Ovary (tissue), 9 donors: ENCODE results near the gene LCN6. TPM values are rescaled to one million over a fixed set of nuclear protein-coding genes. Genes with fewer than 3 reads are reported as not detected.
A peak's percentile ranks its signal among the peaks of the same experiment; 100 is the strongest.

Source experiments
- DNase-seq, 5 donors: peaks; one replicate each; pipeline ENCODE4 v3.0.0-alpha.2; 2019 to 2020
- H3K27ac ChIP-seq, 2 donors: fragments of 200-600 bp; one replicate each; pipeline versions ENCODE4 v1.5.1 to v1.8.0; 2019 to 2022
- H3K27me3 ChIP-seq: fragments of 200-600 bp; one replicate; pipeline ENCODE4 v1.8.0; 2022
- H3K36me3 ChIP-seq: fragments of 200-600 bp; sonication (generic); one replicate; pipeline ENCODE4 v1.5.1; 2019
- H3K4me1 ChIP-seq: one replicate; pipeline ENCODE4 v1.8.1; 2013; ENCODE audit warnings: mild to moderate bottlenecking, moderate library complexity; ENCODE audit not compliant: insufficient read depth
- H3K4me3 ChIP-seq: fragments of 200-600 bp; sonication (generic); one replicate; pipeline ENCODE4 v1.5.1; 2017
- H3K9me3 ChIP-seq, 2 donors: fragments of 200-600 bp in 1 of 2; sonication (generic) in 1 of 2; one replicate each; pipeline versions ENCODE4 v1.5.1 to v1.8.1; 2013 to 2019; ENCODE audit warnings: mild to moderate bottlenecking in 1 of 2, moderate library complexity in 1 of 2
- EP300 ChIP-seq: sonication (generic); formaldehyde crosslinking; IDR thresholded peaks from one replicate; pipeline ENCODE4 v1.6.1; 2017; ENCODE audit warnings: antibody characterized with exemption
- POLR2A ChIP-seq: fragments of 450-650 bp; IDR thresholded peaks from one replicate; pipeline ENCODE4 v1.6.1; 2017; ENCODE audit warnings: antibody characterized with exemption, mild to moderate bottlenecking, moderate library complexity
- WGBS, 3 donors: extraction: QIAGEN DNeasy Blood & Tissue Kit in 1 of 3; methylation state at CpG; one replicate each; pipeline versions ENCODE4 v1.1.5 to v1.1.7; 2013 to 2017; 5-methylcytosine and 5-hydroxymethylcytosine counted together
- intact Hi-C, 4 donors: fragments of 100-400 bp; cut with DNase I; formaldehyde crosslinking; loops; one replicate each; pipeline versions ENCODE4 v1.11.0 to v1.15.1; 2022 to 2023
- polyA plus RNA-seq, 2 donors: library from polyadenylated mRNA; stranded (reverse); fragments of 200-250 nt in 1 of 2; fragments of 350-450 nt in 1 of 2; fragmentation: Illumina TruSeq in 1 of 2; extraction: RNeasy Lipid Tissue Mini Kit (QIAGEN cat#74804) in 1 of 2; gene quantifications; one replicate each; pipeline ENCODE4 v1.2.3, GENCODE V29; 2013 to 2014
- total RNA-seq, 7 donors: library from RNA; depleted of rRNA in 2 of 7; stranded (reverse); fragments of >200 nt in 2 of 7; fragmentation: NEBNext Ultra II Directional in 3 of 7; extraction: Animal tissue kit (Norgen Biotek cat#: 25700) in 3 of 7; gene quantifications; one replicate each; pipeline versions ENCODE4 v1.1.0 to v1.2.4, GENCODE V29; 2016 to 2023
- TF ChIP-seq, protein P1 (sequence below), 3 donors: fragments of 450-650 bp in 2 of 3; fragments of 200-600 bp in 1 of 3; IDR thresholded peaks; one replicate each; pipeline versions ENCODE4 v1.5.1 to v1.8.0; 2016 to 2022; ENCODE audit warnings: antibody characterized with exemption in 3 of 3, mild to moderate bottlenecking in 1 of 3
- donor health status: DM: no; HTN: no; CAD: no; lungs with moderate emphysema.
- donor health status: DM: no; HTN: no; CAD: no.
- donor health status: Bipolar disorder and iron deficiency.
- donor health status: DM: yes; HTN: yes; CAD: no.
- donor health status: DM: no; HTN: no; CAD: no.
- donor health status: DM: yes; HTN: yes; CAD: no.

LCN6 gene
- total and polyA plus RNA-seq, 9 donors: 1.6 to 59.3 (median 8.3) TPM

DNA sequence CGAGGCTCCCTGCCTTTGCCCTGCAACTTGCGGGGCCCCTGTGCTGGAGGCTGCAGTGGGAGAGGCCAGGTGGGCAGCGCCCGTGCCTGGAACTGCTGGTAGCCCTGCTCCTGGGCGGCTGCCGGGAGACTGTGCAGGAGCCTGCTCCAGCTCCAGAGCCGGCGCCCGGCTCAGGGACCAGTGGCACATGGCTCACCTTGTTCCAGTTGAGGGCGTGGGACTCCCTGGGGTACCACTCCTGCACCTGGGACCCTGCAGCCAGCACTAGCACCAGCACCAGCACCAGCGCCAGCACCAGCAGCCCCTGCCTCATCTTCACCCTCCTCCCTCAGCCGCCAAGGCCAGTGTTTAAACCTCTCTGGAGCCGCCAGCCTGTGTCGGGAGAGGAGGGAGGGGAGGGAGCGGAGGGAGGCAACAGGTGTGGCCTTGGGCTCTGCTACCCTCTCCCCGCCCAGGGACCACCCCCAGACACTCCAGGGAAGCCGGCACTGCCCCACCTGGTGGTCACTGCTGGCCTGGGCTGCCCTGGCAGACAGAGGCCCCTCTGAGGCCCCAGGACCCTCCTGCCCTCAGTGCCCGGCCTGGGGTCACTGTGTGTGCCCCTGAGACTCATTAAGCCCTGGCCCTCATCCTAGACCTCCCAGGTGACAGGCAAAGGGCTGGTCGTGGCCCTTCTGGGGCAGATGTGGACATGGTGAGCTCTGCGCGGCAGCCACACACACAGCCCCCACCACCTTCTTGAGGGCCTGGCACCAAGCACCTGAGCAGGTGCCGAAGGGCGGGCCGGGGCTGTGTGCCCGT is 5.5 kb downstream of the LCN6 start, which contains the start of gene LCN10:
TSS of gene LCN10 (minus strand) at position 350 of the 801 bp plus-strand sequence. CDS start at position 313, 37 bp downstream.
- 18 to 22% (median 22%) methylated on average over 19 to 25 of the region's 25 CpGs for WGBS, 3 donors
- Histone ChIP-seq H3K27me3 (no peaks in the 10 kb centered on the region), H3K9me3 (no peaks in the 10 kb centered on the region), H3K4me3 (no peak within 1 kb of the TSS), H3K27ac (no peak within 1 kb of the TSS), H3K36me3 (no peaks in the 10 kb centered on the region), H3K4me1 (peaks cover 3% of the 10 kb centered on the region)
- no peak for DNase-seq
- TF ChIP-seq EP300 (no peak), POLR2A (no peak)
- TF ChIP-seq, protein P1, sequence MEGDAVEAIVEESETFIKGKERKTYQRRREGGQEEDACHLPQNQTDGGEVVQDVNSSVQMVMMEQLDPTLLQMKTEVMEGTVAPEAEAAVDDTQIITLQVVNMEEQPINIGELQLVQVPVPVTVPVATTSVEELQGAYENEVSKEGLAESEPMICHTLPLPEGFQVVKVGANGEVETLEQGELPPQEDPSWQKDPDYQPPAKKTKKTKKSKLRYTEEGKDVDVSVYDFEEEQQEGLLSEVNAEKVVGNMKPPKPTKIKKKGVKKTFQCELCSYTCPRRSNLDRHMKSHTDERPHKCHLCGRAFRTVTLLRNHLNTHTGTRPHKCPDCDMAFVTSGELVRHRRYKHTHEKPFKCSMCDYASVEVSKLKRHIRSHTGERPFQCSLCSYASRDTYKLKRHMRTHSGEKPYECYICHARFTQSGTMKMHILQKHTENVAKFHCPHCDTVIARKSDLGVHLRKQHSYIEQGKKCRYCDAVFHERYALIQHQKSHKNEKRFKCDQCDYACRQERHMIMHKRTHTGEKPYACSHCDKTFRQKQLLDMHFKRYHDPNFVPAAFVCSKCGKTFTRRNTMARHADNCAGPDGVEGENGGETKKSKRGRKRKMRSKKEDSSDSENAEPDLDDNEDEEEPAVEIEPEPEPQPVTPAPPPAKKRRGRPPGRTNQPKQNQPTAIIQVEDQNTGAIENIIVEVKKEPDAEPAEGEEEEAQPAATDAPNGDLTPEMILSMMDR (IDR thresholded peaks at IDR 0.05): no peak
- intact Hi-C loops: no loop called here

DNA sequence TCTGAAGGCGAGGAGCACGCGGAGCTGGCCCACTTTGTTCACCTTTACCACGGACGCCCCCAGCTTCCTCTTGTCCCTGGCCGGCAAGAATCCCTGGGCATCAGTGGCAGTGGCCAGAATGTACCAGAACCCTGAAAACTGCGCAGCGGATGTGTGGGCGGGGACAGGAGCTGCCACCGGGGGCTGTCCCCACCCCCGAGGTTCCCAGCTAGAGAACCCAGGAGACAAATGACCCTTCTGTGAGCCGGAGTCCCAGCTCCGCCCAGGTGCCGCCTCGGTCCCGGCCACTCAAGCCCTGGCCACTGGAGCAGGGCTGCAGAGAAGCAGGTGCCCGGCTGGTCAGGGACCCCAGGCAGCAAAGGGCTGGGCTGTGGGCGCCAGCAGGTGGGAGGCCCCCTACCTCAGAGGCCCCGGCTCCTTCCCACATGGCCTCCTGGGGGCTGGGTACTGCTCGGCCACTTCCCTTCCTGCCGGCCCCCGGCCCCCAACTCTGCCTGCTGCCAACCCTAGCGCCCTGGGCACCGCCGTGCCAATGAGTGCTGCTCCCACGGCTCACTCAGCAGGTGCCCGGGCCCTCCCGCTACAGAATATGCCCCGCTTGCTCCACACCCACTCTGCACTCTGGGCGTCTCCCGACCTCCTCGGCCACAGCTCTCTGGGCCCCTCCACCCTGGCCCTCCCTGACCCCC is 6.3 kb downstream of the LCN6 start:
- H3K27me3 ChIP-seq: no peaks in the 10 kb centered on the region
- no peak for TF ChIP-seq POLR2A
- TF ChIP-seq, protein P1 (IDR thresholded peaks at IDR 0.05): no peak
- no peak for TF ChIP-seq EP300
- 11 to 18% (median 13%) methylated on average over 32 of the region's 32 CpGs for WGBS, 3 donors

DNA sequence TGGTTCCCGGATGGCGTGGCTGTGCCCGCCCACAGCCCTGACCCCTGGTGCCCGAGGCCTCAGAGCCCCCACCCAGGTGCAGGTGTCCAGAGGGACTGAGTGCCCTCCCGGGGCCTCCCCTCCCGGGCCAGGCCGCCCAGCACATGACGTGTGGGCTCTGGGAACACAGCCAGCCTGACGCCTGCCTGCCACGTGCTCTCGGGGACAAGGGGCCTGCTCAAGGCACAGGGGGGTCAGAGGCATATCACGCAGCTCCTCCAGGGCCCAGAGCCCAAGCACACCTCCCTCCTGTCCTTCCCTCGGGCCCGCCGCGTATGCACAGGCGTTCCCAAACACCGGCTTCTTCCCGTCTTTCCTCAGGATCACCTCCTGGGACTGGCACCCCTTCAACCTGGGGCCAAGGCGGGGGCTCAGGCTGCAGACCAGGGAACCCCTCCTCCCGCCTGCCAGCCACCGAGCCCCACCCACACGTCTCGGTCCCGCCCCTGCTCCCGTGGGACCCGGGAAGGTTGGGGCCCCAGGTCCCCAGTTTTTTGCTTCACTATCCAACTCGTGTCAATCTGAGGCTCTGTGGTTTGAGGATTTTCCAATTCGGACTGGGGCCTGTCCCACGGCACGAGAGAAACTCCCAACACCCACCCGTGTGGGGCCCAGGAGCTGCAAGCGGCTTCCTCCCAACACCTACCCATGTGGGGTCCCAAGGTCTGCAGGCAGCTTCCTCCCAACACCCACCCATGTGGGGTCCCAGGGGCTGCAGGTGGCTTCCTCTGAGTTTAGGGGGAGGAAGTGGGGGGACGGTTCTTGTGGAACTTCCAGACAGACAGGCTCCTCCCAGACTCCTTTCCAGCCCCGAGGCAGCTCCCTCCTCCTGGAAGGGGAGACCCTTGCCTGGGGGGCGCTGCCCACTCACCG is 7.1 kb downstream of the LCN6 start:
- TF ChIP-seq POLR2A (no peak), EP300 (no peak)
- TF ChIP-seq, protein P1 (IDR thresholded peaks at IDR 0.05): no peak
- peaks cover 3% of the 10 kb centered on the region for H3K4me1 ChIP-seq
- no peak overlapping the region for H3K4me3 ChIP-seq
- DNase-seq: peak in 1 of 5 donors; percentile 58
- WGBS, 3 donors: 6 to 13% (median 7%) methylated on average over 28 to 37 of the region's 37 CpGs
- no peaks in the 10 kb centered on the region for H3K9me3 ChIP-seq
- no peaks in the 10 kb centered on the region for H3K27me3 ChIP-seq
- no peak overlapping the region for H3K27ac ChIP-seq
- no peaks in the 10 kb centered on the region for H3K36me3 ChIP-seq
- intact Hi-C loops: no loop called here

More for the DNA sequence above, 6.3 kb downstream of the LCN6 start:
- H3K9me3 ChIP-seq: no peaks in the 10 kb centered on the region
- no peak overlapping the region for H3K27ac ChIP-seq
- peaks cover 3% of the 10 kb centered on the region for H3K4me1 ChIP-seq
- no peaks in the 10 kb centered on the region for H3K36me3 ChIP-seq
- no peak overlapping the region for H3K4me3 ChIP-seq
- intact Hi-C loops: no loop called here
- no peak for DNase-seq

DNA sequence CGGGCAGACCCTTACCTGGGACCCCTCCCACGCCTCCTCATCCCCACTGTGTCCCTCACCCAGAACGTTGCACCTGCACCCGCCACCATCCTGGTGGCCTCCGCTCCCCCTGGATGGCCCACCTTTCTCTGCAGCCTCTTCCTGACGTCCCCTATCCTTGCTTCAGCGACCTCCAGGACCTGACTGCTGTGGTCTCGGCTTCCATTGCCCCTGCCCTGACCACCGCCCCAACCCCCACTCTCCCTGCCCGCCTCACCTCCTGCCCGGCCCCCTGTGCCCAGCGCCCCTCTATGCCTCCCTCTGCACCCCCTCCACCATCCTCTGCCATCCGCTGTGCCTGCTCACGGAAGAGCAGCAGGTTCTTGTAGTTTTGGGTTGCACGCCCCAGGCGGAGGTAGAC is 7.8 kb downstream of the LCN6 start:
- no peak overlapping the region for H3K4me3 ChIP-seq
- TF ChIP-seq EP300: no peak
- TF ChIP-seq, protein P1 (IDR thresholded peaks at IDR 0.05): no peak
- TF ChIP-seq POLR2A: no peak
- no peaks in the 10 kb centered on the region for H3K36me3 ChIP-seq
- H3K27me3 ChIP-seq: no peaks in the 10 kb centered on the region
- intact Hi-C loops: no loop called here
- H3K4me1 ChIP-seq: peaks cover 3% of the 10 kb centered on the region
- no peaks in the 10 kb centered on the region for H3K9me3 ChIP-seq
- 73 to 82% (median 75%) methylated on average over 16 of the region's 16 CpGs for WGBS, 3 donors
- no peak for DNase-seq
- no peak overlapping the region for H3K27ac ChIP-seq
